NCI-H2227 (cell line): ENCODE data around the gene FAM209B.
"Not testable (repeated sequence)": the region's sequence is repeated elsewhere in the genome, so short reads cannot be mapped to it uniquely, and the experiment has no call there.

Experiments
- DNase-seq: peaks from one replicate; lab custom pipeline; 2025; ENCODE audit not compliant: unreplicated experiment; lab: John Stamatoyannopoulos, UW

FAM209B gene

GRCh38 chr20:56532946-56533345, at the start of gene FAM209B:
Gene FAM209B, plus strand, starts transcription at chr20:56533246. Its CDS starts 96 bp downstream, at chr20:56533342.
- not testable (repeated sequence) for DNase-seq

GRCh38 chr20:56483970-56484369, 49.1 kb upstream of the FAM209B start:
- DNase-seq = no peak

- DNase-seq = no peak
Measured at GRCh38 chr20:56487216-56487615, 45.8 kb upstream of the FAM209B start.

- no peak for DNase-seq
Measured at GRCh38 chr20:56488566-56488965, 44.5 kb upstream of the FAM209B start.

- no peak for DNase-seq
Measured at GRCh38 chr20:56501116-56501515, 31.9 kb upstream of the FAM209B start.

GRCh38 chr20:56503916-56504315, 29.1 kb upstream of the FAM209B start:
- DNase-seq = no peak

GRCh38 chr20:56504373-56505005, 28.6 kb upstream of the FAM209B start:
- no peak for DNase-seq

- no peak for DNase-seq
Measured at GRCh38 chr20:56506103-56506502, 26.9 kb upstream of the FAM209B start.

GRCh38 chr20:56511926-56512325, 21.1 kb upstream of the FAM209B start:
- no peak for DNase-seq

GRCh38 chr20:56513161-56514150, 19.6 kb upstream of the FAM209B start:
- DNase-seq = no peak

GRCh38 chr20:56516631-56517030, 16.4 kb upstream of the FAM209B start:
- no peak for DNase-seq

- no peak for DNase-seq
Measured at GRCh38 chr20:56517211-56517610, 15.8 kb upstream of the FAM209B start.

- no peak for DNase-seq
Measured at GRCh38 chr20:56517641-56518040, 15.4 kb upstream of the FAM209B start.

GRCh38 chr20:56518126-56518525, 14.9 kb upstream of the FAM209B start:
- no peak for DNase-seq

- no peak for DNase-seq
Measured at GRCh38 chr20:56518721-56519398, 14.2 kb upstream of the FAM209B start.

- no peak for DNase-seq
Measured at GRCh38 chr20:56519551-56519950, 13.5 kb upstream of the FAM209B start.

- DNase-seq = no peak
Measured at GRCh38 chr20:56520180-56520579, 12.9 kb upstream of the FAM209B start.

GRCh38 chr20:56520746-56521354, 12.2 kb upstream of the FAM209B start:
- DNase-seq = not testable (repeated sequence)

GRCh38 chr20:56522311-56522710, 10.7 kb upstream of the FAM209B start:
- no peak for DNase-seq

GRCh38 chr20:56524444-56524843, 8.6 kb upstream of the FAM209B start, which contains the start of gene FAM209A:
Gene FAM209A, plus strand, starts transcription at chr20:56524744. Its CDS starts 65 bp downstream, at chr20:56524809.
- not testable (repeated sequence) for DNase-seq

- no peak for DNase-seq
Measured at GRCh38 chr20:56527521-56527920, 5.5 kb upstream of the FAM209B start.
